ENCODE data around the gene SMARCA4. TPM values are rescaled to one million over a fixed set of nuclear protein-coding genes. Genes with fewer than 3 reads are reported as not detected.

SMARCA4 gene
- total RNA-seq, 1 experiment from 2014 or later: 134 TPM

DNA sequence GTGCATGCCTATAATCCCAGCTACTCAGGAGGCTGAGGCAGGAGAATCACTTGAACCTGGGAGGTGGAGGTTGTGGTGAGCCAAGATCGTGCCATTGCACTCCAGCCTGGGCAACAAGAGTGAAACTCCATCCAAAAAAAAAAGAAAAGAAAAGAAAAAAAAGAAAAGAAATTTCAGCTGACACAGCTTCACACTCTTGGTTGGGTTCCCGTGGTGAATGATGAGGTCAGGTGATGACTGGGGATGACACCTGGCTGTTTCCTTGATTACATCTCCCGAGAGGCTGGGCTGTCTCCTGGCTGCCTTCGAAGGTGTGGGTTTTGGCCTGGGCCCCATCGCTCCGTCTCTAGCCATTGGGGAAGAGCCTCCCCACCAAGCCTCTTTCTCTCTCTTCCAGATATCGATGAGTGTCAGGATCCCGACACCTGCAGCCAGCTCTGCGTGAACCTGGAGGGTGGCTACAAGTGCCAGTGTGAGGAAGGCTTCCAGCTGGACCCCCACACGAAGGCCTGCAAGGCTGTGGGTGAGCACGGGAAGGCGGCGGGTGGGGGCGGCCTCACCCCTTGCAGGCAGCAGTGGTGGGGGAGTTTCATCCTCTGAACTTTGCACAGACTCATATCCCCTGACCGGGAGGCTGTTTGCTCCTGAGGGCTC, 150.4 kb downstream of the SMARCA4 start:
- H3K36me3 ChIP-seq: peaks cover 90% of the 10 kb centered on the region
- no peaks in the 10 kb centered on the region for H3K9me3 ChIP-seq
- H3K27me3 ChIP-seq: no peaks in the 10 kb centered on the region
- H3K4me3 ChIP-seq: no peak overlapping the region
- no peak for DNase-seq

DNA sequence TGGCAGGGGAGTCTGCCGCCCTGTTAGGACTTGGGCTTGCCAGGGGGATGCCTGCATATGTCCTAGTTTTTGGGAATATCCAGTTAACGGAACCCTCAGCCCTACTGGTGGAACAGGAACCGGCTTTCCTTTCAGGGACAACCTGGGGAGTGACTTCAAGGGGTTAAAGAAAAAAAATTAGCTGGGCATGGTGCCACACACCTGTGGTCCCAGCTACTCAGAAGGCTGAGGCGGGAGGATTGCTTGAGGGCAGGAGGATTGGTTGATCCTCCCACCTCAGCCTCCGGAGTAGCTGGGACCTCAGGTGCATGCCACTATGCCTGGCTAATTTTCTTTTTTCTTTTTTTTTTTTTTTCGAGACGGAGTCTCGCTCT, 150.9 kb downstream of the SMARCA4 start:
- DNase-seq: no peak
- Histone ChIP-seq H3K27me3 (no peaks in the 10 kb centered on the region), H3K36me3 (peaks cover 90% of the 10 kb centered on the region), H3K9me3 (no peaks in the 10 kb centered on the region), H3K4me3 (no peak overlapping the region)

Other genes with a start within 250 kb of the SMARCA4 start
- gene DNM2, start 243.0 kb upstream of the SMARCA4 start, total RNA-seq (2014; rRNA removed; shearing (Covaris generic); ENCODE audit: low replicate concordance): 104 and 116 TPM in 2 replicates
- gene TMED1, start 124.8 kb upstream of the SMARCA4 start, total RNA-seq (2014; rRNA removed; shearing (Covaris generic); ENCODE audit: low replicate concordance): 112 and 120 TPM in 2 replicates
- gene C19orf38, start 112.6 kb upstream of the SMARCA4 start, total RNA-seq (2014; rRNA removed; shearing (Covaris generic); ENCODE audit: low replicate concordance): 0.30 TPM in 1 of 2 replicates, not detected in the other
- 28.9 and 45.7 TPM in 2 replicates for gene CARM1, start 89.5 kb upstream of the SMARCA4 start, total RNA-seq (2014; rRNA removed; shearing (Covaris generic); ENCODE audit: low replicate concordance)
- gene YIPF2, start 32.4 kb upstream of the SMARCA4 start, total RNA-seq (2014; rRNA removed; shearing (Covaris generic); ENCODE audit: low replicate concordance): 74.6 and 82.8 TPM in 2 replicates
- 29.3 and 39.2 TPM in 2 replicates for gene TIMM29, start 32.2 kb upstream of the SMARCA4 start, total RNA-seq (2014; rRNA removed; shearing (Covaris generic); ENCODE audit: low replicate concordance)
- gene LDLR, start 128.4 kb downstream of the SMARCA4 start, total RNA-seq (2014; rRNA removed; shearing (Covaris generic); ENCODE audit: low replicate concordance): 23.5 and 32.0 TPM in 2 replicates
- 69.7 and 113 TPM in 2 replicates for gene SPC24, start 194.8 kb downstream of the SMARCA4 start, total RNA-seq (2014; rRNA removed; shearing (Covaris generic); ENCODE audit: low replicate concordance)
- gene KANK2, start 236.5 kb downstream of the SMARCA4 start, total RNA-seq (2014; rRNA removed; shearing (Covaris generic); ENCODE audit: low replicate concordance): 81.9 and 86.7 TPM in 2 replicates